Sigmoid colon (tissue), 7 donors: ENCODE data around the gene PRDM16. TPM values are rescaled to one million over a fixed set of nuclear protein-coding genes. Genes with fewer than 3 reads are reported as not detected.

Experiments used
- DNase-seq: peaks from one replicate; pipeline ENCODE4 v3.0.0-alpha.2; 2019
- H3K27ac ChIP-seq, 4 donors: fragments of 200-600 bp; sonication (generic); one replicate each; pipeline ENCODE4 v1.5.1; 2016 to 2019; ENCODE audit warnings: mild to moderate bottlenecking in 1 of 4
- H3K27me3 ChIP-seq, 3 donors: fragments of 200-600 bp; sonication (generic); one replicate each; pipeline ENCODE4 v1.5.1; 2019; ENCODE audit warnings: mild to moderate bottlenecking in 1 of 3
- H3K36me3 ChIP-seq, 4 donors: fragments of 200-600 bp; sonication (generic); one replicate each; pipeline ENCODE4 v1.5.1; 2016 to 2019
- H3K4me1 ChIP-seq, 4 donors: fragments of 200-600 bp; sonication (generic); one replicate each; pipeline ENCODE4 v1.5.1; 2017 to 2019
- H3K4me3 ChIP-seq, 4 donors: fragments of 200-600 bp; sonication (generic); one replicate each; pipeline ENCODE4 v1.5.1; 2017 to 2019; ENCODE audit warnings: mild to moderate bottlenecking in 2 of 4, moderate library complexity in 1 of 4
- H3K9me3 ChIP-seq, 4 donors: fragments of 200-600 bp in 3 of 4; sonication (generic) in 3 of 4; one replicate each; pipeline versions ENCODE4 v1.5.1 to v1.6.1; 2013 to 2019
- EP300 ChIP-seq, 4 donors: sonication (generic); formaldehyde crosslinking; IDR thresholded peaks; one replicate each; pipeline ENCODE4 v1.6.1; 2017; ENCODE audit warnings: antibody characterized with exemption in 4 of 4
- POLR2A ChIP-seq, 2 donors: fragments of 450-650 bp; IDR thresholded peaks; one replicate each; pipeline ENCODE4 v1.6.1; 2016; ENCODE audit warnings: antibody characterized with exemption in 2 of 2, mild to moderate bottlenecking in 2 of 2, moderate library complexity in 2 of 2
- POLR2AphosphoS5 ChIP-seq, 4 donors: sonication (generic); formaldehyde crosslinking; IDR thresholded peaks; one replicate each; pipeline ENCODE4 v1.6.1; 2017; ENCODE audit warnings: antibody characterized with exemption in 4 of 4
- WGBS, 2 donors: extraction: QIAGEN DNeasy Blood & Tissue Kit; methylation state at CpG; one replicate each; pipeline ENCODE4 v1.1.7; 2013; 5-methylcytosine and 5-hydroxymethylcytosine counted together
- intact Hi-C: fragments of 100-400 bp; cut with DNase I; formaldehyde crosslinking; loops from one replicate; pipeline ENCODE4 v1.15.1; 2023
- polyA plus RNA-seq, 3 donors: library from polyadenylated mRNA; stranded (reverse); fragments of 200-250 nt; gene quantifications; one replicate each; pipeline ENCODE4 v1.2.3, GENCODE V29; 2013
- total RNA-seq, 4 donors: library from RNA; depleted of rRNA; stranded (reverse); fragments of >200 nt; gene quantifications; one replicate each; pipeline ENCODE4 v1.1.0, GENCODE V29; 2016
- TF ChIP-seq, protein P1 (sequence below), 4 experiments: fragments of 450-650 bp in 3 of 4; fragments of 200-600 bp in 1 of 4; IDR thresholded peaks; one replicate each; pipeline ENCODE4 v1.5.1; 2016 to 2019; ENCODE audit warnings: antibody characterized with exemption in 4 of 4, mild to moderate bottlenecking in 3 of 4, moderate library complexity in 2 of 4
- donor health status: healthy with polysubstance abuse.
- donor health status: Bipolar disorder and iron deficiency.
- donor health status: healthy.

PRDM16 gene
- total and polyA plus RNA-seq, 7 donors, result under 0.01 to 1.7 (median 0.49) TPM

DNA sequence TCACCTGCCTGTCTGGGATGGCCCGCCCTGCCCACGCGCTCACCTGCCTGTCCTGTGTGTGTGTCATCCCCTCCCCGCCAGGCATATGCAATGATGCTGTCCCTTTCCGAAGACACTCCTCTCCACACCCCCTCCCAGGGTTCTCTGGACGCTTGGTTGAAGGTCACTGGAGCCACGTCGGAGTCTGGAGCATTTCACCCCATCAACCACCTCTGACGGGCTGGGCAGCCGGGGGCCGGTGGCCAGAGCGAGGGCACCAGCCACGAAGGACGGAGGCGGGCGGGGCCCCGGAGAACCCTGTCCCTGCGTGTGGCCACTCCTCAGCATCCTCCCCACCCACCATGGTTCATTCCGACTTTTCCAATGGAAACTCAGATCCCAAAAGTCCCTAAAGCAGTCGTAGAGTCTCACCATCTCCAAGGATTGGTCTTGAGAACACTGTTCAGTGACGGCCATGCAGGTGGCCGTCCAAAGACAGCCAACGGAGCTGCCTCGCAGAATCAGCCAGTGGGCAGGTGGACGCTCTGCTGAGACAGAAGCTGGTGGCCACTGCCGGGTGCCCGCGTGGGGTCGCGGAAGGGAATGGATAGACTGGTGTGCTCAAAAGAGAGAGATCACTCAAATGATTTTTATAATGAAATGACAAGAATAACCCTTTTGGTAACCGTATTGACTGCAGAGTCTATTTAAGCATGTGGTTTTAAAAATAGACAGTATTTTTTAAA is 364.8 kb downstream of the PRDM16 start:
- TF ChIP-seq POLR2A (IDR thresholded peaks at IDR 0.05) (no peak), EP300 (IDR thresholded peaks at IDR 0.05) (no peak)
- TF ChIP-seq, protein P1, sequence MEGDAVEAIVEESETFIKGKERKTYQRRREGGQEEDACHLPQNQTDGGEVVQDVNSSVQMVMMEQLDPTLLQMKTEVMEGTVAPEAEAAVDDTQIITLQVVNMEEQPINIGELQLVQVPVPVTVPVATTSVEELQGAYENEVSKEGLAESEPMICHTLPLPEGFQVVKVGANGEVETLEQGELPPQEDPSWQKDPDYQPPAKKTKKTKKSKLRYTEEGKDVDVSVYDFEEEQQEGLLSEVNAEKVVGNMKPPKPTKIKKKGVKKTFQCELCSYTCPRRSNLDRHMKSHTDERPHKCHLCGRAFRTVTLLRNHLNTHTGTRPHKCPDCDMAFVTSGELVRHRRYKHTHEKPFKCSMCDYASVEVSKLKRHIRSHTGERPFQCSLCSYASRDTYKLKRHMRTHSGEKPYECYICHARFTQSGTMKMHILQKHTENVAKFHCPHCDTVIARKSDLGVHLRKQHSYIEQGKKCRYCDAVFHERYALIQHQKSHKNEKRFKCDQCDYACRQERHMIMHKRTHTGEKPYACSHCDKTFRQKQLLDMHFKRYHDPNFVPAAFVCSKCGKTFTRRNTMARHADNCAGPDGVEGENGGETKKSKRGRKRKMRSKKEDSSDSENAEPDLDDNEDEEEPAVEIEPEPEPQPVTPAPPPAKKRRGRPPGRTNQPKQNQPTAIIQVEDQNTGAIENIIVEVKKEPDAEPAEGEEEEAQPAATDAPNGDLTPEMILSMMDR (IDR thresholded peaks at IDR 0.05), result no peak
- Histone ChIP-seq H3K27ac (no peak overlapping the region), H3K4me3 (no peak overlapping the region), H3K27me3 (peaks cover 0 to 62% (median 6%) of the 10 kb centered on the region in 3 donors), H3K4me1 (no peaks in the 10 kb centered on the region), H3K36me3 (no peaks in the 10 kb centered on the region), H3K9me3 (no peaks in the 10 kb centered on the region)
- DNase-seq, result no peak
- WGBS, 2 donors, result 92% methylated on average over 31 of the region's 31 CpGs
- intact Hi-C loops, result no loop called here

DNA sequence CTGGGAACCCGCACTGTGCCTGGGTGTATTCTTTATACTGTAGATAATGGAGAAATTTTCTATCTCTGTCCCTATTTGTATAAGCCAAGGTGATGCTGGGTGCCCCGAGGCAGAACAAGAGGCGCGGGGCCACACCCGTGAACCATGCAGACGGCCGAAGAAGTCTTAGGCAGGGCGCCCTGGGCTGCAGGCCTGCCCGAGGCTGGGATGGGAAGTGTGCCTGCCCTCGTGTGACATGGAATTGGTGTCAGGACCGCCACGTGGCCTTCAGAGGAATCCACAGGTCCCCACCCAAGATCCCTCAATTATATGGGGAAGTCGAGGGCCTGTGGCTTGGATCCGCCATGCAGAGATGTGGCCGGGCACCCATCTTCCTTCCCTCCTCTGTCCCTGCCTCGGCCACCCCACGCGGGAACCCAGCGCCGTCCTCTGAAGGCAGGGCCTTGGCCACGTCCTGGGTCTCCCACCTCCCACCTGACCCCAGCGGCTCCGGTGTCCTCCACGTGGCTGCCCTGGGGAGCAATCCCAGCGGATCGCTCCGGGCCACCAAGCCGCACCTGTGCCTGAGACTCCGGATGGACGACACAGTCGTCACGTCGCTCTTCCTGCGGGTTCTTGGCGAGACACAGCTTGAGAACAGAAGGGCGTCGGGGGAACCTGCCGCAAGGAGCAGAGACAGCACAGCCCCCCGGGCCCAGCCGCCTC is 365.6 kb downstream of the PRDM16 start:
- WGBS, 2 donors, result 89 to 92% methylated on average over 40 of the region's 40 CpGs
- intact Hi-C loops, result no loop called here
- TF ChIP-seq POLR2AphosphoS5 (IDR thresholded peaks at IDR 0.05) (no peak), POLR2A (IDR thresholded peaks at IDR 0.05) (no peak), EP300 (IDR thresholded peaks at IDR 0.05) (no peak)
- TF ChIP-seq, protein P1 (IDR thresholded peaks at IDR 0.05), result no peak
- Histone ChIP-seq H3K36me3 (no peaks in the 10 kb centered on the region), H3K27me3 (peaks cover 0 to 69% (median 6%) of the 10 kb centered on the region in 3 donors), H3K4me1 (no peaks in the 10 kb centered on the region), H3K4me3 (no peak overlapping the region), H3K27ac (no peak overlapping the region), H3K9me3 (no peaks in the 10 kb centered on the region)
- DNase-seq, result no peak

DNA sequence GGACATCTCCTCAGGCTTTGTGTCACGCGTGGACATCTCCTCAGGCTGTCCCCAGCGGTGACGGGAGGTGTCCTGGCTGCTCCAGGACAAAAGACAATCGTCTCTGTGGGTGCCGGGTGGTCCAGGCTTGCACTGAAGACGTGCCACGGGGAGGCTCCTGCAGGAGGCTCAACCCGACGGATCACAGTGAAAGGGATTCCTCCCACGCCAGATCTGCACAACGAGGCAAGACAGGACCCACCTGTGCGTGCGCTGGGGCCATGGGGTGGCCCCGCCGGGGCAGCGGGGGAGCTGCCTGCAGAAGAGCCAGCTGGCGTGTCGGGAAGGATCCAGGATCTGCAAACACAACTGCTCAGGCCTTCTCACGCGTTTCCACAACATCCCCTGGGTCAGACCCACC is 366.7 kb downstream of the PRDM16 start:
- intact Hi-C loops, result no loop called here
- WGBS, 2 donors, result 80 to 81% methylated on average over 21 of the region's 21 CpGs
- no peak overlapping the region for H3K27ac ChIP-seq
- no peak overlapping the region for H3K4me3 ChIP-seq
- TF ChIP-seq EP300 (IDR thresholded peaks at IDR 0.05) (no peak), POLR2A (IDR thresholded peaks at IDR 0.05) (no peak), POLR2AphosphoS5 (IDR thresholded peaks at IDR 0.05) (no peak)
- TF ChIP-seq, protein P1 (IDR thresholded peaks at IDR 0.05), result no peak
- no peaks in the 10 kb centered on the region for H3K9me3 ChIP-seq
- H3K36me3 ChIP-seq, result no peaks in the 10 kb centered on the region
- H3K4me1 ChIP-seq, result no peaks in the 10 kb centered on the region
- peaks cover 0 to 76% (median 6%) of the 10 kb centered on the region in 3 donors for H3K27me3 ChIP-seq
- DNase-seq, result no peak

DNA sequence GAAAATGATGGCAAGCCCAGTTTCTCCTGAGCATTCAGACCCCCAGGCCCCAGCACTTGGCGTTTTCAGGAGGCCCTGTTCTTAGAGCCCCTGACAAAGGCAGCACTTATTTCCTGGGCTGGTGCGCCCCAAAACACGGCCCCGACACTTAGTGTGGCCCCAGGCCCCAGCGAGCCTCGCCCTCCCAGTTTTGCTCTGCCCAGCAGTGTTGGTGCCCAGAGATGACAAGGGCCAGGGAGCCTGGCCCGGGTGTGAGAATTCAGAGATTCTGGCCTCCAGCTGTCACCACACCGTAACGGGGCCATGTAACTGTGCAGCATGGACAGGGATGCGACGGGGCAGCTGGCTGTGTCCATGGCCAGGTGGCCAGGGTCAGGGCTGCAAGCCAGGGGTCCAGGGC is 367.4 kb downstream of the PRDM16 start:
- WGBS, 2 donors, result 91 to 94% methylated on average over 11 of the region's 11 CpGs
- DNase-seq, result no peak
- H3K36me3 ChIP-seq, result no peaks in the 10 kb centered on the region
- TF ChIP-seq, protein P1 (IDR thresholded peaks at IDR 0.05), result no peak
- TF ChIP-seq POLR2A (IDR thresholded peaks at IDR 0.05) (no peak), POLR2AphosphoS5 (IDR thresholded peaks at IDR 0.05) (no peak), EP300 (IDR thresholded peaks at IDR 0.05) (no peak)
- peaks cover 0 to 80% (median 0%) of the 10 kb centered on the region in 3 donors for H3K27me3 ChIP-seq
- intact Hi-C loops, result no loop called here
- no peak overlapping the region for H3K27ac ChIP-seq
- H3K9me3 ChIP-seq, result no peaks in the 10 kb centered on the region
- H3K4me1 ChIP-seq, result no peaks in the 10 kb centered on the region
- no peak overlapping the region for H3K4me3 ChIP-seq
